Left kidney (tissue), 2 donors: Measurements from ENCODE around the gene IGFN1. TPM values are rescaled to one million over a fixed set of nuclear protein-coding genes. Genes with fewer than 3 reads are reported as not detected.

Experiments used
- DNase-seq: peaks from one replicate; pipeline ENCODE4 v3.0.0-alpha.2; 2013
- polyA plus RNA-seq: library from polyadenylated mRNA; unstranded; fragments of 120-200 nt; gene quantifications from one replicate; pipeline ENCODE4 v1.2.1, GENCODE V29; 2013; ENCODE audit not compliant: insufficient read length

The IGFN1 gene
- polyA plus RNA-seq, 1 donor, result 0.91 TPM

- DNase-seq, result no peak
Observed at GRCh38 chr1:201184307-201185122, 6.1 kb upstream of the IGFN1 start.

DNA sequence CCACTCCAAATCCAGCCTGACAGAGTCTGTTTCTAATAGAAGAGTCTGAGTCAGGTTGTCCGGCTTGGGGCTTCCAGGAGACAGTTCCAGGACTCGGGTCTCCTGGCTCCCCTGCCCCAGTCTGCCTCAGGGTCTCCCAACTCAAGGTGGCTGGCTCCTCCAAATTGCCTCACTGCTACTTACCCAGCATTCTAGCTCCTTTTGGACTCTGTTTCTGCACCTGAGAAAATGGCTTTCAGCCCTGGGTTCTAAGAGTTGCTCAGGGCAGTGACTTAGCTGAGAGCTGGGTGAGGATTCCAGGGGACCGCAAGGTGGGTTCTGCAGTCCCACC lies 5.5 kb upstream of the IGFN1 start:
- DNase-seq, result no peak

- no peak for DNase-seq
Observed at GRCh38 chr1:201185527-201186128, 5.0 kb upstream of the IGFN1 start.

- no peak for DNase-seq
Observed at GRCh38 chr1:201186192-201186591, 4.4 kb upstream of the IGFN1 start.

- no peak for DNase-seq
Observed at GRCh38 chr1:201189085-201189484, 1.5 kb upstream of the IGFN1 start.

DNA sequence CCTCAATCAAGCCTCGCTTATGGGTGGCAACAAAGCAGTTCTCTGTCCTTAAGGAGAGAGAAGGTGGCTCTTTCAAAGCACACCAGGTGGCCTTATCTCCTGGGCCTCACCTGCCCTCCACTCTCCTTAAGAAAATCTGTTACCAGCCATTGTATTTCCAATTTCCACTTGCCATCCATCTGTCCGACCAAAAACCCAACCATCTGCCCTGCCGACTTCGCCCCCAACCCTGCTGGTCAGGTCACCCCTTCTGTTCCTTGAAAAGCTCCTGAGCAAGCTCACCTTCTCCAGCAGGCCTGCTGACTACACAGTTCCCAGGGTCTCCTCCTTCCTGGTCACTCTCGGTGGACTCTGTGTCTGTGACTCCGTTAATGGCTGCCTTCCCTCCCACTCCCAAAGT lies 619 bp upstream of the IGFN1 start:
- no peak for DNase-seq

- DNase-seq, result no peak
Observed at GRCh38 chr1:201191653-201192260, 1.1 kb downstream of the IGFN1 start.

DNA sequence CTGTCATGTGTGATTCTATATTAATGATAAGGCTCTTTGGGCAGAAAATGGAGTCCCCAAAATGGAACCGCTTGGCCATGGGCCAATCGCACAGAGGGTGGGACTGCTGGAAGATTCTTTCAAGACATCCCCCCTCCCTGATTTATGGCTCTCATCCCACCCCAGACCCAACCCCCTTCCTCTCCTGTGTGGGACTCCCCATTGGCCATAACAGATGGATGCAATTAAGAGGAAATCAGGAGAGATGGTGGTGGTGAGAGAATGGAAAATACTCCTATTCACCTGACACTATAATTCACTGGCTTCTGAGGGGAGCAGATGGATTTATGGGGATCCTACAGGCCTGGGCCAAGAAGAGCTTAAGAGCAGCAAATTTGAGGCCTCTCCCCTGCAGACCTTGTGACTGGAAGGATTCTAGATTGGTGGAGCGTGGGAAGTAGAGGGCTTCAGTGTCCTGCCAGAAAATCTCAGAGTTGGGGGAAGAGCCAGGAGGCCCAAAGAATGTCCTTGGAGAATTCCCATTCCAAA lies 1.7 kb downstream of the IGFN1 start:
- DNase-seq, result no peak

GRCh38 chr1:201194046-201194445 lies 3.4 kb downstream of the IGFN1 start:
- no peak for DNase-seq

GRCh38 chr1:201198598-201198997 lies 8.0 kb downstream of the IGFN1 start:
- DNase-seq, result no peak

- no peak for DNase-seq
Observed at GRCh38 chr1:201205036-201205435, 14.4 kb downstream of the IGFN1 start.

GRCh38 chr1:201206176-201206575 lies 15.6 kb downstream of the IGFN1 start:
- DNase-seq, result no peak

GRCh38 chr1:201207046-201207445 lies 16.4 kb downstream of the IGFN1 start:
- no peak for DNase-seq

DNA sequence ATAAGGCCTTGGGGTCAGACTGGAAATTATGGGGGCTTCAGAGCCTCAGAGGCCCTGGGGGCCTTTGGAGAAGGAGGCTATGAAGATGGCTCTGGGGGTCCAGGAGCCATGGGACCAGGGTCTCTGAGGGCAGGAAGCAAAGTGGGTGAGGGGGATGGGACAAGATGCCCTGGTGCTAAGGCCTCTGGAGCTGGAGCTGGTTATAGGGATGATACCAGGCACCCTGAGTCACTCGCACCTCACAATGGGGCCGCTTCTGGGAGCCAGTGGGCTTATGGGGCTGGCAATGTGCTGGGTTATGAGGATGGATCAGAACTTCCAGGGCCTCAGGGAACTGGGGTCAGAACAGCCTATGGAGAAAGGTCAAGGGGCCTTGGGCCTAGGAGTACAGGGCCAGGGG lies 17.6 kb downstream of the IGFN1 start:
- DNase-seq, result no peak

- DNase-seq, result no peak
Observed at GRCh38 chr1:201212056-201212455, 21.4 kb downstream of the IGFN1 start.

GRCh38 chr1:201212461-201213055 lies 21.9 kb downstream of the IGFN1 start:
- no peak for DNase-seq

DNA sequence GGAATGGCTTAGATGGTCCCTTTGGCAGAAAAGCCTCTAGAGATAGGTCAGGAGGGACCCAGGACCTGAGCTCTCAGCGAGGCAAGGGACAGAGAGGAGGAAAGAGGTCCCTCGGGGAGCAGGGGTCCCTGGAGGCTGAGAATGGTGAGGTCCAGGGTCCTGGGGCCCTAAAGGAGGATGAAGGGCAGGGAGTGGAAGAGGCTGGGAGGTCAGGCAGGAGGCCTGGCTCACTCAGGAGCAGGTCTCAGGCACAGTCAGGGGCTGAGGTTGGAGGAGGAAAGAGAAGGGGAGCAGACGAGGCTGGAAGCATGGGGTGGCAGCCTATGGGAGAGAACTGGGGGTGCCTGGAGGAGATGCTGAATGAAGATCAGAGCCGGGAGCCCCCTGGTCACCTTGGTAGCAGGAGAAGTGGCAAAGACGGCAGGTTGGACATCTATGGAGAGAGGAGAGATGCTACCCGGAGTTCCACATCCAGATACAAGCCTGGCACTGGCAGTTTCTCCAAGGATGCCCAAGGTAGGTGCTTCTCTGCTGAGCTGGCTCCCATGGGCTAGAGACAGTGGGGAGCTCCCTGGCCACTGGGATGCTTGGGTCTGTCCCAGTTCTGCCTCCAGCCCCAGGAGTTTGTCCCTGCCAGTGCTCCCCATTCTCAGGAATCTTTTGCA lies 22.6 kb downstream of the IGFN1 start:
- no peak for DNase-seq

GRCh38 chr1:201213926-201214325 lies 23.3 kb downstream of the IGFN1 start:
- no peak for DNase-seq

DNA sequence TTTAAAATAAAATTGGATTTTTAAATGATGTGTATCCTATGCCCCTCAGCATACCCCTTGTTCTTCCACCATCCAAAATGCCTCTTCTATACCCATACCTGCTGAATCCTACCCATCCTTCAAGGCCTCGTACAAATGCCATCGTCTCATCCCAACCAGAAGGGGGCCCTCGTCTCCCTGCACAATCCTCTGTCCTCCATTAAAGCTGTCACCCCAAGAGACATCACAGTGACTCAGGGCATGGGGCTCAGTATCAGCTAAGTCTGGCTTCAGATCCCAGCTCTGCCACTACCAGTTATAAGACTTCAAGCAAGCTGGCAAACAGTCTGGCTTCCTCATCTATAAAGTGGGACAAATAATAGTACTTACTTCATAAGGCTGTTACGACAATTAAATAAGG lies 23.8 kb downstream of the IGFN1 start:
- no peak for DNase-seq

DNA sequence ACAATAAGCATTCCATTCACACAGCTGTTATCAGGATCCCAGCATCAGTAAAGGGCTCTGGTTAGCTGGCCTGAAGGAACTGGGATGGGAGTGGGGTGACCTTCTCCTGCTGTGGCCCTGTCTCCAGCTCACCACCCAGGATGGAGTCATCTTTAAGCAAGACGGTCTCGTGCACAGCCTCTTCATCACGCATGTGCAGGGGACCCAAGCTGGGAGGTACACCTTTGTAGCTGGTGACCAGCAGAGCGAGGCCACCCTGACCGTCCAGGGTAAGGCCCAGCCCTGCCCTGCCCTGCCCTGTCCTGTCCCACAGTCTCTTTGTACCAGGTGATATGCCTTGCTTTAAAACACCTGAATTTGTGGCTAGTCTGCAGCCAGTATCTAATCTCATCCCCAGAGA lies 24.3 kb downstream of the IGFN1 start:
- no peak for DNase-seq

DNA sequence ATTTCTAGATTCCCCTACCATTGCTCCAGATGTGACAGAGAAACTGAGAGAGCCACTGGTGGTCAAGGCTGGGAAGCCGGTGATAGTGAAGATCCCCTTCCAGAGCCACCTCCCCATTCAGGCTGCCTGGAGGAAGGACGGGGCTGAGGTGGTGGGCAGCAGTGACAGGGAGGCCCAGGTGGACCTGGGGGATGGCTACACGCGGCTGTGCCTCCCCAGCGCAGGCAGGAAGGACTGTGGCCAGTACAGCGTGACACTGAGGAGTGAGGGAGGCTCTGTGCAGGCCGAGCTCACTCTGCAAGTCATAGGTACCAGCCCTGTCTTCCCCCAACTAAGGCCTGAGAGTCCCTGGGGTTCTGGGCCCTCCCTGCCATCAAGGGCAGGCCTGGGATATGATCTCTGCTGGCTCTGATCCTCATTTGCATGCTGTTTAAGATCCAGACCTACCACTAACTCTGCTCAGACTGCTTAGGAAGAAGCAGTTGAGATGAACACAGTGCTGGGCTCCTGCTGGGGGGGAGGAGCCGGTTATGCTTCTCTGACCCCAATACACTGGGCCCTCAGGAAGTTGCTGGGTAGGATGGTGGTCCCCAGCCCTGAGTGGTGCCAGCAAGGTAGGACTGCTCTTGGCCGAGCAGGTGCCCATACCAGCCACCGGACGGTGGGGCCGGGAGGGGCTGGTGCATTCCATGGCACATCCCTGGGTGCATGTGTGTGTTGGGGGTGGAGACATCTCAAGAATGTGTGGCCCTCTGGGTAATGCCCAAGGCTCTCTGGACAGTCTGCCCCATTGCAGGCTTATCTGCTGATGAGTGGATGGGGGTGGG lies 25.1 kb downstream of the IGFN1 start:
- no peak for DNase-seq
